Neural progenitor cell (in vitro differentiated cells): ENCODE data around the gene CST11.

ENCODE experiments used
- CTCF ChIP-seq: fragments of 200-600 bp; sonication (generic); IDR thresholded peaks from 2 replicates; pipeline ENCODE4 v1.5.1; 2017; ENCODE audit warnings: antibody characterized with exemption, mild to moderate bottlenecking
- EZH2 ChIP-seq: fragments of 200-600 bp; sonication (generic); IDR thresholded peaks from 2 replicates; pipeline ENCODE4 v1.6.1; 2017; ENCODE audit warnings: antibody characterized with exemption, mild to moderate bottlenecking, moderate library complexity
- EZH2phosphoT487 ChIP-seq: fragments of 200-600 bp; sonication (generic); IDR thresholded peaks from 2 replicates; pipeline ENCODE4 v1.6.1; 2017; ENCODE audit warnings: antibody characterized with exemption

GRCh38 chr20:23449421-23449820 is 3.3 kb downstream of the CST11 start:
- TF ChIP-seq CTCF (no peak), EZH2phosphoT487 (no peak), EZH2 (no peak)
